GM19467 (cell line): ENCODE data around the gene CDH16.

ENCODE experiments used
- ATAC-seq: cut with Tn5 transposase; IDR thresholded peaks from one replicate; pipeline ENCODE4 v1.9.1; 2021; ENCODE audit warnings: mild to moderate bottlenecking, moderate library complexity; ENCODE audit not compliant: unreplicated experiment

The CDH16 gene

GRCh38 chr16:66913081-66913480, 5.6 kb downstream of the CDH16 start:
- no peak for ATAC-seq

- ATAC-seq, result no peak
These were observed 6.9 kb downstream of the CDH16 start for GRCh38 chr16:66911801-66912200.

DNA sequence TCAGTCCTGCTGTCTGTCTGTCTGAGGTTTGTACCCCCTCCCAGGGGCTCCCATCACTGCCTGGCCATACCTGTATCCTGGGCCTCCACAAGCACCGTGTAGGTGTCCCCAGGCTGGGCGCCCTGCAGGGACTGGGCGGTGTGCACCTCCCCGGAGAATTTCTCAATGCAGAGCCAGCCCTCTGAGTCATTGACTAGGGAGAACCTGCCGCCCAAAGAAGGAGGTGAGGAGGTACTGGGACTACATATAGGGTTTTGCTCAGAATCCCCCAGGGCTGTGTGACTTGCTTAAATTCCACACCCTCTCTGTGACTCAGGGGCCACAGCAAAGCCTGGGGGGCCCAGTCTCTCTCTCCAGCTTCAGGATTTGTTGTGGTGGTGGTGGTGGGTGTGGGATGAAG, 7.6 kb downstream of the CDH16 start:
- no peak for ATAC-seq

DNA sequence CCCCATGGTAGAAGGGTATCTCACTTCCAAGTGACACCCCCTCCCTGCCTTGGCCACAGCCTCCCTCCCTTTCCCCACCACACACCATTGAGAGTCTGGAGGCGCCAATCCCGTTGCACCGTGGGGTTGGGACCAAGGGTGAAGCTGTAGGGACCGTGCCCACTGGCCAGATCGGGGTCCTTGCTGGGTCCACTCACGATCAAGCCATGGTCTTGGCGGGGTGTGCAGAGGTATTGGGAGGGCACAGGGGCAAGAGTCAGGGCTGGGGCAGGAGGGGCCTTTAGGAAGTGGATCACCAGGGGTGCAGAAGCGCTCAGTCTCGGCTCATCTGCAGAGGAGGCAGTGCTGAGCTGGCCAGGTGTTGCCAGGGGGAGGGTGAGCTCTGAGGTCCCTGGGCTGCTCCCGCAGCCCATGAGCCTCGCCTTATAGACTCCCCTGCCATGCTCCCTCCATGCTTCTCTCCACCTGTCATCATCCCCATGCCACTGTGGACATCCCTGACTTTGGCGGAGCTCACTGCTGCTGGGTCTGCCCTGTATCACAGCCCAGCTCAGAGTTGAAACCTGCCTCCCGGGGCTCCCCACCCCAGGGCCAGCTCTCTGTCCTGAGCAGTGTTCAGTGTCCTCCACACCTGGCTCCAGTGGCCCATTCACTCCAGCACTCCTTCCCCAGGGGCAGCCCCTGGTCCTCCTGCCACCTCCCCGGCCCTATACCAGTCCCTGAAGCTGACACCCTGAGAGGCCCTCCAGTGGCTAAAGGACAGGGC, 8.3 kb downstream of the CDH16 start:
- ATAC-seq, result no peak

- ATAC-seq, result no peak
These were observed 9.7 kb downstream of the CDH16 start for GRCh38 chr16:66908762-66909559.

DNA sequence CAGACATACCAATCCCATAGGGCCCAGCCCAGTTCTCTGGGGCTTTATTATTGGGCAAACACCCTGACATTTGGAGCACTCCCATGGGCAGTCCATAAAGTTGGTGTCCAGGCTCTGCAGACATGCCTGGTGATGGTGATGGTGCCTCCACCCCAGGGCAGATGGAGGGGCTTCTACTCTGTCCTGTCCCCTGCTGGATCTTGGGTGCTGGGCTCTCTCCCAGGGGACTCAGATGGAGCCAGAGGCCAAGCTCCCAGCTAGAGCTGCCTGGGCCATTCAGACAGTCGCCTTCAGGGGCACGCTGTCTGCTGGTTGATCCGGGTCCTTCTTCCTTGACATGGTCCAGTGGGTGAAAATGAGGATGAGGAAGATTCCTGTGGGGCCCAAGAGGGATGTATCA, 10.6 kb downstream of the CDH16 start:
- no peak for ATAC-seq

GRCh38 chr16:66906916-66907836, 11.5 kb downstream of the CDH16 start:
- ATAC-seq, result no peak

DNA sequence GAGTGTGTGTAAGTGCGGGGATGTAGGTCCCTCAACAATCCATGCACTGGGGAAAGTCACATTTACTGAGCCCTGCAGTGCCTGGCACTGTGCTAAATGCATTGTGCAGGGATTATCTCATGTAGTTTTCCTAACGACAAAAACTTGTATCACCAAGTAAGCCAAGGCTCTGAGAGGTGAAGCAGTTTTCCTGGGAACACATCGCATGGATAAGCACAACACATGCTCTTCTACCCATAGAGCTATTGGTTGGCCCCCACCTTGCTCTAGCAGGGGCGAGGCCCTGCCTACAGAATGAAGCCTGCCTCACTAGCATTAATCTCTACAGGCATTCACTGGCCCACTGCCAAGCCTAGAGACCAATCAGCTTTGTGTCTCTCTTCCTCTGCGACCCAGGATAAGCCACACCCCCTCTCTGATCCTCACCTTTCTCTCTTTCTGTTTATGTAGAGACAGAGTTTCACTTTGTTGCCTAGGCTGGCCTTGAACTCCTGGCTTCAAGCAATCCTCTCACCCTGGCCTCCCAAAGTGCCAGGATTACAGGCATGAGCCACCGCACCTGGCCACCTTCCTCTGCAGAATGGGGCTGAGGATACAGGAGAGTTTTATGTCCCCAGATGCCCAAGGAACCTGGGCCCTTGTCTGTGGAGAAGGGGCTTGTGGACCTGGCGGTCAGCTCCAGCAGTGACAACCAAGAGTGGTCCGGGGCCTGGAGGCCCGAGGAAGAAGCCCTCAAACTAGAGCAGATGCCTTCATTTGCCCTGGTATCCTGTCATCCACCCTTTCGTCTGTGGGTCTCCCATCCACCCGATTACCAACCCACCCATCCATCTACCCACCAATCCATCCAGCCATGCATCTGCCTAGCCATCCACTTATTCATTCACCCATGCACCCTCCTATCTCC, 12.8 kb downstream of the CDH16 start:
- ATAC-seq, result no peak

DNA sequence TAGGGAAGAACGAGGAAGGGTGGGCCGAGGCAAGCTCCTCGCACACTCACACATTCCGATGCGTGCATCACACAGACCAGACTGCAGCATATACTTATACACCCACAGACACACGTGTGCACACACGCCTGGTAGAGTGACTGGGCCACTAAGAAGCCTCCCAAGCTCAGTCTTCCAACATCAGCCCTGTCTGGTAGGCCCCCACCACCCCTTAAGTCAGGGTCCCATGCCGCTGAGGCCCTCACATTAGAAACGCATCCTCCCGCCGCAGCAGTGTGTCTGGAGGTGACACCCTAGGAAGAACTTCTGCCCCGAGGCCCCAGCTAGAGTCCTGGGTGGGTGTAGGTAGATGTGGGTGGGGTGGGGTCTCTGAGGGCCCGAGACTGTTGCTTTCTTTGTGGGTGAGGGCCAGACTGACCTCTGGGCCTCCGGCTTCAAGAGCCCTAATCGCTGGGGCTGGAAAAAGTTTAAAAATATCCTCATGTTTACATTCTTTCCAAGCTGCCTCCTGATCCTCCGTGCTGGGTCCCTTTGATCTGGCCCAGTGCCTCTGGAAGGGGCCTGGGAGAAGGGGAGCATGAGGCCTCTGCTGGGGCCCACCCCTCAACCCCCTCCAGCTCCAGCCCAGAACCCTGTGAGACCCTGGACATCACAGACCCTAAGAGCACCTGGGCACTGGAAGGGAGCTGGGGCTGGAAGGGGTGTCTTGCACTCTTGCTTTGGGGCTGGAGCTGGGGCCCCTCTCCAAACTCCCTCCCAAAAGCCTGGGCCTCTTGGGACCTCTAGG, 13.6 kb downstream of the CDH16 start:
- ATAC-seq, result no peak

GRCh38 chr16:66904428-66904845, 14.2 kb downstream of the CDH16 start:
- no peak for ATAC-seq

DNA sequence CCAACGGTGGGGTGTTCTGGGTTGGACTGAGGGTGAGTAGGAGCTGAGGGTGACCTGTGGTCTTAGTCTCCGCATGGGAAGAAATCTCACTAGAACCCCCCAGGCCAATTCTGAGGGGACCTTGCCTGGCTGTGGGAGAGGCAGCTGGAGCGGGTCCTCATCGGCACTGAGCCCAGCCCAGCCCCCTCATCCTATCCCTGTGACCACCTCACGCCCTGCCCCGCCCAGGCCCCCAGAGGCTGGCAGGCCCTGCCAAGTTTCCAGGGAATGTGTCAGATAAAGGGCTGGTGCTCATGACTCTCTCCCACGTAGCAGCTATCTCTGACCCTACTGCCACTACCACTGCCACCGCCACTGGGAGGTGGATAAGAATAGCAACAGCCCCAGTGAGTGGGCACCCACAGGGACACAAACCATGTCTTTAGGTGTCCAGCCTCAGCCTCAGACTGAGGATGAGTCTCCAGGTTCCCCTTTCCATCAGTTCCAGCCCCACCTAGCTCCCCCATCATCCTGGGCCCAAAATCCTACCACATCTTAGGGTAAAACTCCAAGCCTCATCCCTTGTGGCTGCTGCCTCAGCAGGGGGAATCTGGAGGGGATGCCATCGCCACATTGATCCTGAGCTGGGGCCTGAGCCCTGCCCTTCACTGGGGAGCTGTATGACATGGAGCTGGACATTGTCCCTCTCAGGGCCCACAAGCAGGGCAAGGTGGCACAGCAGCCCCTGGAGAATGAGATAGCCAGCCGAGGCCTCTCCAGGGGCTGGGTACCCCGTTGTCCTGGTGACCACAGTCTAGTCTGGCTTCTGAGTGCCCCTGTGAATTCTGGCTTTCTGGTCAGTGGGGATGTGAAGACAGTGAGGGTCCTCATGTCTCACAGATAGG, 14.9 kb downstream of the CDH16 start:
- no peak for ATAC-seq

DNA sequence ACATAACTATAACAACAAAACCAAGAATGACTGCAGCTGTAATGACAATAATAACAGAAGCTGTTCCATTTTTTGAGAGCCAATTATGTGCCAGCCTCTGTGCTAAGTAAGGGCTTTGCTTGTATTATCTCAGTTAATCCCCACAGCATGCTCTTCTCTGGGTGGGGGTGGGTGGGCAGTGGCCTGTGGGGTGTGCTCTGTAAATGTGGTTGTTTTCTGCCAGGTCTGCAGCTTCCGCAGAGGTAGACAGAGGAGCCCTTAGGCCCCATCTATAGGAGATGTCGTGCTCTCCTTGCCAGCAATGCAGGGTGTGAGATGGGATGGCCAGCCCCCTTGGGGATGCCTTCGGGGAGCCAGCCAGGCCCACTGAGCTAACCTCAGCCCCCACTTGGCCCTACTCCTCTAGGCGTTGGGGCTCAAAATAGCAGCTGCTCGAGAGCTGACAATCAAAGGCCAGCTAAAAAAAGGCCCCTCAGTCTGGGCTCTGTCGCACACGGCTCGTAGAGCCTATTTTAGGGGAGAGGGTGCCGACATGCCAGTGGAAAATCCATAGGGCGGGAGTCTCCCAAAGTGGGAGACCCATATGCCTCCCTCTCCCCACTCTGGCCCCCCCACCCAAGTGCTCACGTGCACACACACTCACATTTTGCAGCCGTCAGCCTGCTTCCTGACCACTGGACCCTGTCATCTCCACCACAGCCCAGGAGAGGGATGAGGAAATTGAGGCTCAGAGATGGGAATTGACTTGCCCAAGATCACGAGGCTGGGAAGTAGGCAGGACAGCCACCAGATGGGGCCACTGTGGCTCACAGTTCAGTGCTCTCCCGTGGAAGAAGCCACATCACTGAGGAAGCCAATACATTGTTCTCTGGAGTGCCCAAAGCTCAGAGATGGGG, 15.8 kb downstream of the CDH16 start:
- ATAC-seq, result no peak

DNA sequence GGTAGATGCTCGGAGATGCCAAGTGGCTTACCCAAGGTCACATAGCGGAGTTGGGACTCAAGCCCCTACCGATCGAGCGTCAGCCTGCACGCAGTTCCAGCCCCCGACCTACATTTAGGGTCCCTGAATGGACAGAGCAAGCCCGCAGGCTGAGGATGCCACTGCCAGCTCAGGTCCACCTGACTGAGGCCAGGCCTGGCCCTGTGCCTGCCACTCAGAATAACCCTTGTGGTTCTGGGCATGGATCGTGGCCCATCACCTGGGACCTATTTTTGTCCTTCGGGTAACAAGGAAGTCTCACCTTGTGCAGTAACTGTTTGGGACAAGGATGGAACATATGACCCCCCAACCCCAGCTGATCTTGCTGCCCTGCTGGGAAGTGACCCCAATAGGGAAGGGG, 17.1 kb downstream of the CDH16 start:
- ATAC-seq, result no peak

GRCh38 chr16:66900721-66901441, 17.8 kb downstream of the CDH16 start:
- no peak for ATAC-seq

- ATAC-seq, result no peak
These were observed 18.6 kb downstream of the CDH16 start for GRCh38 chr16:66899945-66900710.

GRCh38 chr16:66899310-66899944, 19.3 kb downstream of the CDH16 start:
- ATAC-seq, result no peak
